Measurements from ENCODE around the gene PRKACA.

PRKACA gene

GRCh38 chr19:14136509-14137281 lies 19.1 kb upstream of the PRKACA start, which contains the start of gene ASF1B (continued):
- no peak for TF ChIP-seq ZNF148 (tag by site-specific recombination; IDR thresholded peaks at IDR 0.05; ENCODE audit: borderline replicate concordance)
- no peak for TF ChIP-seq ZNF184 (tag by site-specific recombination; IDR thresholded peaks at IDR 0.05)
- no peak for TF ChIP-seq ZNF140 (tag by site-specific recombination; IDR thresholded peaks at IDR 0.05)
- TF ChIP-seq ZNF530 (tag by site-specific recombination; IDR thresholded peaks at IDR 0.05; ENCODE audit: low read depth): no peak
- no peak for TF ChIP-seq ZBTB44 (tag by site-specific recombination; IDR thresholded peaks at IDR 0.05)
- TF ChIP-seq ZBTB48 (tag by site-specific recombination; IDR thresholded peaks at IDR 0.05): no peak
- TF ChIP-seq ZNF747 (tag by site-specific recombination; IDR thresholded peaks at IDR 0.05): no peak
- TF ChIP-seq PRDM4 (tag by site-specific recombination; IDR thresholded peaks at IDR 0.05): no peak
- peak; percentile 66; the same call in 1 of the 2 replicates for TF ChIP-seq SP7 (tag by site-specific recombination; IDR thresholded peaks at IDR 0.05)
- 0 out of 2 replicates have a peak, but pooled peaks have one; percentile 10 for TF ChIP-seq ZNF391 (tag by site-specific recombination; IDR thresholded peaks at IDR 0.05; ENCODE audit: borderline replicate concordance, low read depth)
- TF ChIP-seq ZNF501 (tag by site-specific recombination; IDR thresholded peaks at IDR 0.05): no peak; the same call in 1 of the 2 replicates
- TF ChIP-seq ZNF132 (tag by site-specific recombination; IDR thresholded peaks at IDR 0.05; ENCODE audit: borderline replicate concordance): no peak
- peak; percentile 65 for TF ChIP-seq ZNF692 (tag by site-specific recombination; IDR thresholded peaks at IDR 0.05)
- TF ChIP-seq ZNF341 (tag by site-specific recombination; IDR thresholded peaks at IDR 0.05; ENCODE audit: low read depth): peak; percentile 78
- TF ChIP-seq ZNF510 (tag by site-specific recombination; IDR thresholded peaks at IDR 0.05; ENCODE audit: insufficient replicate concordance): no peak
- TF ChIP-seq ZNF10 (tag by site-specific recombination; IDR thresholded peaks at IDR 0.05): no peak

GRCh38 chr19:14135985-14136508 lies 18.5 kb upstream of the PRKACA start:
- CTCF ChIA-PET: interaction anchor here (0.5 to 3.8 kb wide), 38 partner anchors 10 to 984 kb away, joined by 3 to 31 read pairs (median 4); no protein-coding TSS in a partner anchor
- no peaks in the 10 kb centered on the region for H3K9me3 ChIP-seq (ENCODE audit: control insufficient read depth, insufficient read depth, low read depth, low read length)
- H3K27ac ChIP-seq (ENCODE audit: extremely low read depth, low read depth, low read length): peak overlapping the region; percentile 76
- H3K36me3 ChIP-seq (ENCODE audit: control insufficient read depth in 2 of 2, insufficient read depth in 1 of 2, low read length in 2 of 2): peaks cover 4 to 12% of the 10 kb centered on the region in 2 experiments; a peak in 2 of 3 replicates
- peak overlapping the region; percentile 90 for H3K4me3 ChIP-seq (ENCODE audit: low read depth, low read length)
- no peaks in the 10 kb centered on the region for H3K4me1 ChIP-seq (ENCODE audit: control insufficient read depth, insufficient read depth, low read length)
- POLR2A ChIA-PET: interaction anchor here (0.6 to 2.8 kb wide), 42 partner anchors 10 to 553 kb away, joined by 3 to 64 read pairs (median 5); partner anchors contain the start of genes DNAJB1, GIPC1, NANOS3 and NDUFB7
- TF ChIP-seq ZNF280D (tag by site-specific recombination; IDR thresholded peaks at IDR 0.05): no peak
- 0 out of 2 replicates have a peak, but pooled peaks have one; percentile 62 for TF ChIP-seq ZNF792 (tag by site-specific recombination; IDR thresholded peaks at IDR 0.05)
- no peak for TF ChIP-seq ZNF830 (tag by site-specific recombination; IDR thresholded peaks at IDR 0.05; ENCODE audit: low read depth)
- TF ChIP-seq ZNF626 (tag by site-specific recombination; IDR thresholded peaks at IDR 0.05): no peak
- peak; percentile 86 for TF ChIP-seq ZIC2 (tag by site-specific recombination; IDR thresholded peaks at IDR 0.05)
- TF ChIP-seq KLF10 (tag by site-specific recombination; IDR thresholded peaks at IDR 0.05): no peak
- no peak for TF ChIP-seq ZNF366 (tag by site-specific recombination; conservative IDR thresholded peaks at IDR 0.05)
- peak; percentile 75; the same call in 1 of the 2 replicates for TF ChIP-seq ZNF24 (tag by site-specific recombination; IDR thresholded peaks at IDR 0.05)

All from HEK293 (cell line).